Peyer's patch (tissue), 4 donors: ENCODE measurements around the gene KRT12.

Experiments
- POLR2A ChIP-seq, 2 donors: fragments of 450-650 bp; IDR thresholded peaks; one replicate each; pipeline ENCODE4 v1.5.1; 2017; ENCODE audit warnings: antibody characterized with exemption in 2 of 2, mild to moderate bottlenecking in 2 of 2, moderate library complexity in 2 of 2
- TF ChIP-seq, protein P1 (sequence below), 6 experiments: fragments of 450-650 bp in 4 of 6; fragments of 200-600 bp in 2 of 6; sonication (generic) in 1 of 6; IDR thresholded peaks; one replicate each; pipeline ENCODE4 v1.5.1; 2017 to 2019; ENCODE audit warnings: antibody characterized with exemption in 6 of 6, mild to moderate bottlenecking in 3 of 6, moderate library complexity in 1 of 6

DNA sequence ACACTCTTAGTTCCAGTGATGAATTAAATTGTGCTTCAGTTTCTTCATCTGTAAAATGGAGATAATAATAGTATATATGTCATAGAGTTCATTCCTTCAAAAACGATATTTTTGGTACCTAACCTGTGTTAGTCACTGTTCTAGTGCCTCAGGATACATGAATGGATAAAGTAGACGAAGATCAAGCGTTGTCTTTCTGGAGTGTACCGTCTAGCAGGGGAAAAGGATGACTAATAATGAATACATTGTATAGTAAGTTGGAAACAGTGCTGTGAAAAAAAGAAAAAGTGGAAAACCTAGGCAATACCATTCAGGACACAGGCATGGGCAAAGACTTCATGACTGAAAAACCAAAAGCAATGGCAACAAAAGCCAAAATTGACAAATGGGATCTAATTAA lies 53.2 kb downstream of the KRT12 start:
- TF ChIP-seq, protein P1, sequence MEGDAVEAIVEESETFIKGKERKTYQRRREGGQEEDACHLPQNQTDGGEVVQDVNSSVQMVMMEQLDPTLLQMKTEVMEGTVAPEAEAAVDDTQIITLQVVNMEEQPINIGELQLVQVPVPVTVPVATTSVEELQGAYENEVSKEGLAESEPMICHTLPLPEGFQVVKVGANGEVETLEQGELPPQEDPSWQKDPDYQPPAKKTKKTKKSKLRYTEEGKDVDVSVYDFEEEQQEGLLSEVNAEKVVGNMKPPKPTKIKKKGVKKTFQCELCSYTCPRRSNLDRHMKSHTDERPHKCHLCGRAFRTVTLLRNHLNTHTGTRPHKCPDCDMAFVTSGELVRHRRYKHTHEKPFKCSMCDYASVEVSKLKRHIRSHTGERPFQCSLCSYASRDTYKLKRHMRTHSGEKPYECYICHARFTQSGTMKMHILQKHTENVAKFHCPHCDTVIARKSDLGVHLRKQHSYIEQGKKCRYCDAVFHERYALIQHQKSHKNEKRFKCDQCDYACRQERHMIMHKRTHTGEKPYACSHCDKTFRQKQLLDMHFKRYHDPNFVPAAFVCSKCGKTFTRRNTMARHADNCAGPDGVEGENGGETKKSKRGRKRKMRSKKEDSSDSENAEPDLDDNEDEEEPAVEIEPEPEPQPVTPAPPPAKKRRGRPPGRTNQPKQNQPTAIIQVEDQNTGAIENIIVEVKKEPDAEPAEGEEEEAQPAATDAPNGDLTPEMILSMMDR (IDR thresholded peaks at IDR 0.05): no peak
- TF ChIP-seq POLR2A (IDR thresholded peaks at IDR 0.05): no peak
